Spleen (tissue), 7 donors: ENCODE data around the gene SCN1B.

Experiments used
- POLR2A ChIP-seq, 3 donors: fragments of 450-650 bp; IDR thresholded peaks; one replicate each; pipeline ENCODE4 v1.5.1; 2017; ENCODE audit warnings: antibody characterized with exemption in 3 of 3, mild to moderate bottlenecking in 1 of 3
- POLR2AphosphoS5 ChIP-seq, 3 donors: sonication (generic); formaldehyde crosslinking; IDR thresholded peaks; one replicate each; pipeline ENCODE4 v1.5.1; 2017; ENCODE audit warnings: antibody characterized with exemption in 3 of 3
- TF ChIP-seq, protein P1 (sequence below), 11 experiments: fragments of 200-600 bp in 7 of 11; fragments of 450-650 bp in 4 of 11; sonication (generic) in 4 of 11; IDR thresholded peaks in 8 of 11; conservative IDR thresholded peaks in 3 of 11; 1 replicate in 7 of 11; 2 replicates in 4 of 11; pipeline versions ENCODE4 v1.4.0 to v1.8.0; 2016 to 2021; ENCODE audit warnings: antibody characterized with exemption in 11 of 11, inconsistent platforms in 4 of 11, mild to moderate bottlenecking in 1 of 11
- donor health status: DM: no; HTN: no; CAD: no; lungs with moderate emphysema.
- donor health status: DM: no; HTN: no; CAD: no.
- donor health status: DM: no; HTN: no; CAD: no.

DNA sequence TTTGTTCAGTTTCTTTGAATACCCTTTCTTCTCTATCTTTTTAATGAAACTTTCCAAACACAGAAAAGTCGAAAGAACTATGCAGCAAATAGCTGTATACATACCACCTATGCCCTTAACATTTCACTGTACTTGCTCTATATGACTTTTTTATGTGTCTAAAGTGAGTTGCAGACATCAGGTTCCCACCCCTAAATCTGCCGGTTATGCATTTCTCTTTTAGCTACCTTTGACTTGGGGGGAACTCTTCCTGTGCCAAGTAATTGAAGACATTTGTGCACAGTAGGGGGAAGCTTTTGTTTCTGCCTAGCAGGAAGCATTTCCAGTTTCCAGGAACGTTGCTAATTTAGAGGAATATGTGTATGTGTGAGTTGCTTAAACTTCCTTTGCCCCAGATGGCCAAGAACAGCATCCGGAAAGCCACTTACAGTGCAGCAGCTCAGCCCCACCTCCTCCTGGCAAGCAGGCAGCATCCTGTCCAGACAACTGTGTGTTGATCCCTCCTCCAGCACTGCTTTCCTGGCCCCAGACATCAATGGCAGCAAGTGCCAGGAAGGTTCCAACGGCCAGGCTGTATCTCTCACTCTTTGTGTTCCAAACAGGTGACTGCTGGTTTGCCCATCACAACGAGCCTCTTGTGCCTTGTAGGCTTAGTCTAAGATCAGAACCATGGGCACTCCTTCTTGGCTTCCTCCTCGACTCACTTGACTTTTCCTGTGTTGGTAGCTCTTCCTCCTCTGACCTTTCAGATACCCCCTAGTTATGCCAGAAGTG is 44.8 kb upstream of the SCN1B start:
- TF ChIP-seq, protein P1, sequence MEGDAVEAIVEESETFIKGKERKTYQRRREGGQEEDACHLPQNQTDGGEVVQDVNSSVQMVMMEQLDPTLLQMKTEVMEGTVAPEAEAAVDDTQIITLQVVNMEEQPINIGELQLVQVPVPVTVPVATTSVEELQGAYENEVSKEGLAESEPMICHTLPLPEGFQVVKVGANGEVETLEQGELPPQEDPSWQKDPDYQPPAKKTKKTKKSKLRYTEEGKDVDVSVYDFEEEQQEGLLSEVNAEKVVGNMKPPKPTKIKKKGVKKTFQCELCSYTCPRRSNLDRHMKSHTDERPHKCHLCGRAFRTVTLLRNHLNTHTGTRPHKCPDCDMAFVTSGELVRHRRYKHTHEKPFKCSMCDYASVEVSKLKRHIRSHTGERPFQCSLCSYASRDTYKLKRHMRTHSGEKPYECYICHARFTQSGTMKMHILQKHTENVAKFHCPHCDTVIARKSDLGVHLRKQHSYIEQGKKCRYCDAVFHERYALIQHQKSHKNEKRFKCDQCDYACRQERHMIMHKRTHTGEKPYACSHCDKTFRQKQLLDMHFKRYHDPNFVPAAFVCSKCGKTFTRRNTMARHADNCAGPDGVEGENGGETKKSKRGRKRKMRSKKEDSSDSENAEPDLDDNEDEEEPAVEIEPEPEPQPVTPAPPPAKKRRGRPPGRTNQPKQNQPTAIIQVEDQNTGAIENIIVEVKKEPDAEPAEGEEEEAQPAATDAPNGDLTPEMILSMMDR (IDR thresholded peaks at IDR 0.05 in 8 of 11, conservative IDR thresholded peaks at IDR 0.05 in 3 of 11), result no peak
- no peak for TF ChIP-seq POLR2A (IDR thresholded peaks at IDR 0.05)
- peak in 2 of 3 donors; percentile 69 to 73 for TF ChIP-seq POLR2AphosphoS5 (IDR thresholded peaks at IDR 0.05)
